Upper lobe of left lung (tissue), 6 donors: ENCODE results near the gene SIL1. TPM values are rescaled to one million over a fixed set of nuclear protein-coding genes. Genes with fewer than 3 reads are reported as not detected.

Experiments
- ATAC-seq, 2 donors: fragments of 200-7000 bp; cut with Tn5 transposase; one replicate each; pipeline ENCODE4 v1.9.1; 2022; ENCODE audit warnings: mild to moderate bottlenecking in 2 of 2, moderate library complexity in 2 of 2; ENCODE audit not compliant: low FRiP score in 2 of 2
- DNase-seq, 2 donors: peaks; one replicate each; pipeline ENCODE4 v3.0.0-alpha.2; 2019 to 2020
- H3K27ac ChIP-seq, 4 donors: fragments of 200-600 bp; sonication (generic); one replicate each; pipeline ENCODE4 v1.5.1; 2016 to 2019
- H3K27me3 ChIP-seq, 4 donors: fragments of 200-600 bp; sonication (generic); one replicate each; pipeline ENCODE4 v1.5.1; 2017 to 2019
- H3K36me3 ChIP-seq, 4 donors: fragments of 200-600 bp; sonication (generic); one replicate each; pipeline ENCODE4 v1.5.1; 2016 to 2019
- H3K4me1 ChIP-seq, 4 donors: fragments of 200-600 bp; sonication (generic); one replicate each; pipeline ENCODE4 v1.5.1; 2018 to 2019
- H3K4me3 ChIP-seq, 4 donors: fragments of 200-600 bp; sonication (generic); one replicate each; pipeline ENCODE4 v1.5.1; 2017 to 2019; ENCODE audit warnings: mild to moderate bottlenecking in 2 of 4, moderate library complexity in 1 of 4
- H3K9me3 ChIP-seq, 4 donors: fragments of 200-600 bp; sonication (generic); one replicate each; pipeline ENCODE4 v1.5.1; 2018 to 2019
- EP300 ChIP-seq, 4 donors: sonication (generic); formaldehyde crosslinking; IDR thresholded peaks; one replicate each; pipeline ENCODE4 v1.5.1; 2017; ENCODE audit warnings: antibody characterized with exemption in 4 of 4, control low read depth in 2 of 4
- POLR2A ChIP-seq, 4 donors: fragments of 450-650 bp; IDR thresholded peaks; one replicate each; pipeline ENCODE4 v1.5.1; 2016 to 2017; ENCODE audit warnings: antibody characterized with exemption in 4 of 4, mild to moderate bottlenecking in 2 of 4
- POLR2AphosphoS5 ChIP-seq, 2 donors: sonication (generic); formaldehyde crosslinking; IDR thresholded peaks; one replicate each; pipeline ENCODE4 v1.5.1; 2017; ENCODE audit warnings: antibody characterized with exemption in 2 of 2
- WGBS, 2 donors: methylation state at CpG; one replicate each; pipeline ENCODE4 v1.1.5; 2017 to 2018; 5-methylcytosine and 5-hydroxymethylcytosine counted together
- total RNA-seq, 6 donors: library from RNA; depleted of rRNA in 4 of 6; stranded (reverse); fragments of >200 nt in 4 of 6; gene quantifications; one replicate each; pipeline versions ENCODE4 v1.1.0 to v1.2.1, GENCODE V29; 2016 to 2021
- TF ChIP-seq, protein P1 (sequence below), 6 experiments: fragments of 450-650 bp in 4 of 6; fragments of 200-600 bp in 2 of 6; sonication (generic) in 2 of 6; IDR thresholded peaks; one replicate each; pipeline ENCODE4 v1.5.1; 2016 to 2019; ENCODE audit warnings: antibody characterized with exemption in 6 of 6
- donor health status: DM: no; HTN: no; CAD: no; lungs with moderate emphysema.
- donor health status: DM: no; HTN: yes; CAD: no; lungs with severe emphysema.

SIL1 gene
- total RNA-seq, 6 donors from 2014 or later, result 30.2 to 83.8 (median 51.2) TPM

GRCh38 chr5:138913773-138914172 is 284.4 kb downstream of the SIL1 start:
- ATAC-seq (no peak), DNase-seq (no peak)
- no peak overlapping the region for H3K27ac ChIP-seq
- no peaks in the 10 kb centered on the region for H3K9me3 ChIP-seq
- TF ChIP-seq POLR2AphosphoS5 (IDR thresholded peaks at IDR 0.05), result no peak
- TF ChIP-seq EP300 (IDR thresholded peaks at IDR 0.05), result no peak
- TF ChIP-seq POLR2A (IDR thresholded peaks at IDR 0.05), result no peak
- TF ChIP-seq, protein P1, sequence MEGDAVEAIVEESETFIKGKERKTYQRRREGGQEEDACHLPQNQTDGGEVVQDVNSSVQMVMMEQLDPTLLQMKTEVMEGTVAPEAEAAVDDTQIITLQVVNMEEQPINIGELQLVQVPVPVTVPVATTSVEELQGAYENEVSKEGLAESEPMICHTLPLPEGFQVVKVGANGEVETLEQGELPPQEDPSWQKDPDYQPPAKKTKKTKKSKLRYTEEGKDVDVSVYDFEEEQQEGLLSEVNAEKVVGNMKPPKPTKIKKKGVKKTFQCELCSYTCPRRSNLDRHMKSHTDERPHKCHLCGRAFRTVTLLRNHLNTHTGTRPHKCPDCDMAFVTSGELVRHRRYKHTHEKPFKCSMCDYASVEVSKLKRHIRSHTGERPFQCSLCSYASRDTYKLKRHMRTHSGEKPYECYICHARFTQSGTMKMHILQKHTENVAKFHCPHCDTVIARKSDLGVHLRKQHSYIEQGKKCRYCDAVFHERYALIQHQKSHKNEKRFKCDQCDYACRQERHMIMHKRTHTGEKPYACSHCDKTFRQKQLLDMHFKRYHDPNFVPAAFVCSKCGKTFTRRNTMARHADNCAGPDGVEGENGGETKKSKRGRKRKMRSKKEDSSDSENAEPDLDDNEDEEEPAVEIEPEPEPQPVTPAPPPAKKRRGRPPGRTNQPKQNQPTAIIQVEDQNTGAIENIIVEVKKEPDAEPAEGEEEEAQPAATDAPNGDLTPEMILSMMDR (IDR thresholded peaks at IDR 0.05), result no peak
- no peaks in the 10 kb centered on the region for H3K27me3 ChIP-seq
- no peak overlapping the region for H3K4me3 ChIP-seq
- H3K4me1 ChIP-seq, result no peaks in the 10 kb centered on the region
- H3K36me3 ChIP-seq, result peaks cover 0 to 37% (median 11%) of the 10 kb centered on the region in 4 donors
- WGBS, 2 donors, result 94% methylated on average over 3 of the region's 3 CpGs

GRCh38 chr5:138912093-138912492 is 286.1 kb downstream of the SIL1 start:
- no peaks in the 10 kb centered on the region for H3K4me1 ChIP-seq
- ATAC-seq, result no peak
- no peak for DNase-seq
- no peak overlapping the region for H3K4me3 ChIP-seq
- WGBS, 2 donors, result 87 to 89% methylated on average over 4 of the region's 4 CpGs
- no peaks in the 10 kb centered on the region for H3K9me3 ChIP-seq
- H3K27me3 ChIP-seq, result no peaks in the 10 kb centered on the region
- H3K27ac ChIP-seq, result no peak overlapping the region
- peaks cover 0 to 40% (median 9%) of the 10 kb centered on the region in 4 donors for H3K36me3 ChIP-seq
- TF ChIP-seq, protein P1 (IDR thresholded peaks at IDR 0.05), result no peak
- TF ChIP-seq POLR2AphosphoS5 (IDR thresholded peaks at IDR 0.05) (no peak), POLR2A (IDR thresholded peaks at IDR 0.05) (no peak), EP300 (IDR thresholded peaks at IDR 0.05) (no peak)

- TF ChIP-seq, protein P1 (IDR thresholded peaks at IDR 0.05), result no peak
- TF ChIP-seq POLR2AphosphoS5 (IDR thresholded peaks at IDR 0.05) (no peak), POLR2A (IDR thresholded peaks at IDR 0.05) (no peak), EP300 (IDR thresholded peaks at IDR 0.05) (no peak)
- peaks cover 0 to 44% (median 12%) of the 10 kb centered on the region in 4 donors for H3K36me3 ChIP-seq
- no peak for ATAC-seq
- no peak overlapping the region for H3K4me3 ChIP-seq
- H3K27me3 ChIP-seq, result no peaks in the 10 kb centered on the region
- H3K9me3 ChIP-seq, result no peaks in the 10 kb centered on the region
- H3K4me1 ChIP-seq, result no peaks in the 10 kb centered on the region
- DNase-seq, result no peak
- no peak overlapping the region for H3K27ac ChIP-seq
Measured at GRCh38 chr5:138911441-138911840, 286.7 kb downstream of the SIL1 start.

DNA sequence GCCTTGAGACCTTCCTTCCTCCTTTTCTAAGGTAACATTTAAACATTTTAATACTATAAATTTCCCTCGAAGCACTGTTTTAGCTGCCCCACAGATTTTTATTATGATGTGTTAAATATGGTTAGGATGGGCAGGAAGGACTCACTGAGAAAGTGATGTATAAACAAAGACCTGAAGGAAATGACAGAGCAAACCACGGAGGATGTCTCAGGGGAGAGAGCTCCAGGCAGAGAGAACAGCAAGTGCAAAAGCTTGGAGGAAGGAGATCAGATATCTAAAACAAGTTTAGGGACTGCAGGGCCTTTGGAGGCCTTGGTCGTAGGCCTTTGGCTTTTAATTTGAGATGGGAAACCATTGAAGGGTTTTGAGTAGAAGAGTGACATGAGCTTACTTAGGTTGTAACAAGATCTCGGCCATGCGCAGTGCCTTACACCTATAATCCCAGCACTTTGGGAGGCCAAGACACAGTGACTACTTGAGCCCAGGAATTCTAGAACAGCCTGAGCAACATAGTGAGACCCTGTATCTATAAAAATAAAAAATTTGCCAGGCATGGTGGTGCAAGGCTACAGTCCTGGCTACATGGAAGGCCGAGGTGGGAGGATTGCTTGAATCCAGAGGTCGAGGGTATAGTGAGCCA is 287.5 kb downstream of the SIL1 start:
- no peak for DNase-seq
- Histone ChIP-seq H3K4me1 (no peaks in the 10 kb centered on the region), H3K9me3 (no peaks in the 10 kb centered on the region), H3K36me3 (peaks cover 0 to 52% (median 17%) of the 10 kb centered on the region in 4 donors), H3K27me3 (no peaks in the 10 kb centered on the region), H3K4me3 (no peak overlapping the region), H3K27ac (no peak overlapping the region)
- no peak for TF ChIP-seq EP300 (IDR thresholded peaks at IDR 0.05)
- no peak for TF ChIP-seq POLR2AphosphoS5 (IDR thresholded peaks at IDR 0.05)
- no peak for TF ChIP-seq POLR2A (IDR thresholded peaks at IDR 0.05)
- TF ChIP-seq, protein P1 (IDR thresholded peaks at IDR 0.05), result no peak
- ATAC-seq, result no peak
- 85 to 88% methylated on average over 7 of the region's 7 CpGs for WGBS, 2 donors

- WGBS, 2 donors, result 83 to 93% methylated on average over 2 of the region's 2 CpGs
- peaks cover 0 to 52% (median 22%) of the 10 kb centered on the region in 4 donors for H3K36me3 ChIP-seq
- no peak for ATAC-seq
- H3K4me3 ChIP-seq, result no peak overlapping the region
- H3K27me3 ChIP-seq, result no peaks in the 10 kb centered on the region
- TF ChIP-seq, protein P1 (IDR thresholded peaks at IDR 0.05), result no peak
- TF ChIP-seq EP300 (IDR thresholded peaks at IDR 0.05), result no peak
- no peak for TF ChIP-seq POLR2A (IDR thresholded peaks at IDR 0.05)
- TF ChIP-seq POLR2AphosphoS5 (IDR thresholded peaks at IDR 0.05), result no peak
- no peaks in the 10 kb centered on the region for H3K4me1 ChIP-seq
- no peak overlapping the region for H3K27ac ChIP-seq
- no peak for DNase-seq
- no peaks in the 10 kb centered on the region for H3K9me3 ChIP-seq
Measured at GRCh38 chr5:138909734-138910133, 288.4 kb downstream of the SIL1 start.
